K562 (cell line): ENCODE measurements around the gene ZNRF1. TPM values are rescaled to one million over a fixed set of nuclear protein-coding genes. Genes with fewer than 3 reads are reported as not detected.
A peak's percentile ranks its signal among the peaks of the same experiment; 100 is the strongest.

ENCODE experiments used
- ARID2 ChIP-seq: fragments of 450-650 bp; IDR thresholded peaks from 2 replicates; pipeline ENCODE4 v1.6.1; 2017; ENCODE audit warnings: antibody characterized with exemption, mild to moderate bottlenecking
- ARID3A ChIP-seq: IDR thresholded peaks from 2 replicates; pipeline ENCODE4 v1.6.1; 2012; ENCODE audit warnings: low read depth, low read length, improper control_type of control experiment, borderline replicate concordance
- ATF1 ChIP-seq, 2 experiments: fragments of 450-650 bp in 1 of 2; IDR thresholded peaks; 2 replicates each; pipeline ENCODE4 v1.6.1; 2016; ENCODE audit warnings: missing compliant biosample characterization in 1 of 2, missing genetic modification characterization in 1 of 2
- ATF3 ChIP-seq, 2 experiments: fragments of 450-650 bp in 1 of 2; sonication (generic) in 1 of 2; formaldehyde crosslinking in 1 of 2; IDR thresholded peaks in 1 of 2; conservative IDR thresholded peaks in 1 of 2; 2 replicates each; pipeline versions ENCODE4 v1.6.1 to v1.8.1; 2016 to 2023; ENCODE audit warnings: mild to moderate bottlenecking in 2 of 2, moderate library complexity in 2 of 2, inconsistent platforms in 1 of 2, missing genetic modification reagents in 1 of 2
- C11orf30 ChIP-seq: fragments of 450-650 bp; IDR thresholded peaks from 2 replicates; pipeline ENCODE4 v1.6.1; 2016; ENCODE audit warnings: low read depth, mild to moderate bottlenecking
- FOXA1 ChIP-seq: fragments of 450-650 bp; IDR thresholded peaks from 2 replicates; pipeline ENCODE4 v1.6.1; 2016; ENCODE audit warnings: mild to moderate bottlenecking, borderline replicate concordance
- FOXK2 ChIP-seq, 2 experiments: fragments of 450-650 bp; IDR thresholded peaks in 1 of 2; conservative IDR thresholded peaks in 1 of 2; 2 replicates each; pipeline ENCODE4 v1.6.1; 2016; ENCODE audit warnings: low read depth in 2 of 2, mild to moderate bottlenecking in 1 of 2
- FOXM1 ChIP-seq, 2 experiments: fragments of 450-650 bp in 1 of 2; sonication (generic) in 1 of 2; formaldehyde crosslinking in 1 of 2; IDR thresholded peaks; 2 replicates each; pipeline versions ENCODE4 v1.6.1 to v1.9.0; 2017 to 2022; ENCODE audit warnings: low read depth in 2 of 2, mild to moderate bottlenecking in 2 of 2, missing genetic modification reagents in 1 of 2, moderate library complexity in 1 of 2
- HOXB6 ChIP-seq: fragments of 250-450 bp; sonication (Bioruptor Pico); IDR thresholded peaks from 2 replicates; pipeline ENCODE4 v1.5.1; 2022; ENCODE audit warnings: mild to moderate bottlenecking, borderline replicate concordance
- KAT2B ChIP-seq: IDR thresholded peaks from one replicate; pipeline ENCODE4 v1.6.1; 2012; ENCODE audit warnings: low read depth, mild to moderate bottlenecking, control low read depth, inconsistent platforms, low read length, moderate library complexity
- KDM2B ChIP-seq: fragments of 250-450 bp; sonication (Bioruptor Pico); IDR thresholded peaks from 2 replicates; pipeline ENCODE4 v1.8.0; 2021; ENCODE audit warnings: mild to moderate bottlenecking, moderate library complexity
- KDM5B ChIP-seq: fragments of 200-600 bp; sonication (generic); IDR thresholded peaks from 2 replicates; pipeline ENCODE4 v1.6.1; 2012; ENCODE audit warnings: low read depth, mild to moderate bottlenecking, moderate library complexity, low read length, control low read depth, inconsistent platforms; ENCODE audit not compliant: insufficient replicate concordance
- NCOR1 ChIP-seq: fragments of 450-650 bp; IDR thresholded peaks from 2 replicates; pipeline ENCODE4 v1.6.1; 2016; ENCODE audit warnings: mild to moderate bottlenecking, moderate library complexity
- NR2C1 ChIP-seq, 2 experiments: fragments of 450-650 bp; IDR thresholded peaks; 2 replicates each; pipeline ENCODE4 v1.6.1; 2017; ENCODE audit warnings: mild to moderate bottlenecking in 2 of 2, antibody characterized with exemption in 1 of 2, inconsistent platforms in 1 of 2, missing compliant biosample characterization in 1 of 2, missing genetic modification characterization in 1 of 2
- PHB2 ChIP-seq: fragments of 450-650 bp; IDR thresholded peaks from 2 replicates; pipeline ENCODE4 v1.6.1; 2017; ENCODE audit warnings: low read depth
- SMAD1 ChIP-seq: fragments of 150-350 bp; IDR thresholded peaks from 2 replicates; pipeline ENCODE4 v1.6.1; 2014; ENCODE audit warnings: low read length, low read depth; ENCODE audit not compliant: partially characterized antibody
- SPI1 ChIP-seq: IDR thresholded peaks from 2 replicates; pipeline ENCODE4 v1.6.1; 2011; ENCODE audit warnings: low read depth, low read length, control low read depth, borderline replicate concordance
- TEAD1 ChIP-seq, 2 experiments: fragments of 450-650 bp in 1 of 2; sonication (generic) in 1 of 2; formaldehyde crosslinking; IDR thresholded peaks; 2 replicates each; pipeline versions ENCODE4 v1.4.0 to v1.8.0; 2020 to 2022; ENCODE audit warnings: mild to moderate bottlenecking in 2 of 2, missing genetic modification reagents in 1 of 2
- ZNF239 ChIP-seq: fragments of 250-450 bp; sonication (Bioruptor Pico); IDR thresholded peaks from 2 replicates; pipeline ENCODE4 v1.4.0; 2020; ENCODE audit warnings: mild to moderate bottlenecking
- ZNF584 ChIP-seq: fragments of 200-800 bp; sonication (Bioruptor generic); IDR thresholded peaks from 2 replicates; pipeline ENCODE4 v1.6.1; 2016; ENCODE audit warnings: low read depth, mild to moderate bottlenecking, missing genetic modification characterization, missing compliant biosample characterization
- ZNF699 ChIP-seq: fragments of 250-450 bp; sonication (Bioruptor Pico); IDR thresholded peaks from 2 replicates; pipeline ENCODE4 v1.8.0; 2021; ENCODE audit warnings: mild to moderate bottlenecking, moderate library complexity; ENCODE audit not compliant: insufficient replicate concordance
- ZNF778 ChIP-seq: fragments of 450-650 bp; formaldehyde crosslinking; IDR thresholded peaks from 2 replicates; pipeline ENCODE4 v1.4.0; 2020; ENCODE audit warnings: mild to moderate bottlenecking, moderate library complexity
- polyA plus RNA-seq, 8 experiments: library from polyadenylated mRNA; depleted of rRNA in 4 of 8; stranded (reverse) in 5 of 8; unstranded in 3 of 8; fragments of >200 nt; fragmentation: Nextera tagmentation in 2 of 8; fragmentation: Illumina TruSeq in 1 of 8; extraction: Ambion mirVana in 2 of 8; extraction: Trizol in 1 of 8; gene quantifications; 2 replicates each; pipeline versions ENCODE4 v1.2.1 to v1.2.3, GENCODE V29; 2011 to 2014; ENCODE audit warnings: inconsistent platforms in 1 of 8, missing spikeins in 1 of 8
- total RNA-seq, 7 experiments: library from RNA; depleted of rRNA in 6 of 7; stranded (reverse); fragments of >200 nt in 6 of 7; fragmentation: Illumina TruSeq in 2 of 7; extraction: Trizol in 2 of 7; gene quantifications; 2 replicates each; pipeline versions ENCODE4 v1.2.1 to v1.2.3, GENCODE V29; 2011 to 2021; ENCODE audit warnings: low replicate concordance in 1 of 7

The ZNRF1 gene
- total and polyA plus RNA-seq, 9 of the 15 experiments (the other 6 are each of a cell fraction or from before 2014, with no cell fraction given): 9.5 to 37.7 (median 20.0) TPM

GRCh38 chr16:75053791-75054555 lies 55.1 kb downstream of the ZNRF1 start (continued):
- no peak for TF ChIP-seq ATF3 (IDR thresholded peaks at IDR 0.05)
- TF ChIP-seq ATF3 (CRISPR knock-in tag; conservative IDR thresholded peaks at IDR 0.05): no peak
- TF ChIP-seq FOXM1 (IDR thresholded peaks at IDR 0.05; ENCODE audit: low read depth): no peak
- TF ChIP-seq FOXM1 (CRISPR knock-in tag; IDR thresholded peaks at IDR 0.05; ENCODE audit: low read depth): no peak
- TF ChIP-seq KDM2B (CRISPR knock-in tag): no peak
- TF ChIP-seq PHB2: no peak
- no peak for TF ChIP-seq C11orf30
- TF ChIP-seq SPI1: no peak
- TF ChIP-seq FOXA1: no peak
- TF ChIP-seq ATF1 (CRISPR knock-in tag; IDR thresholded peaks at IDR 0.05): no peak
- TF ChIP-seq ATF1 (tag; IDR thresholded peaks at IDR 0.05): no peak
- no peak for TF ChIP-seq TEAD1 (CRISPR knock-in tag; IDR thresholded peaks at IDR 0.05)
- TF ChIP-seq ZNF778 (CRISPR knock-in tag): no peak
- TF ChIP-seq ZNF699 (CRISPR knock-in tag): no peak
- TF ChIP-seq KDM5B: no peak
- no peak for TF ChIP-seq ARID2
- TF ChIP-seq NCOR1: no peak
- peak; percentile 31 for TF ChIP-seq SMAD1
- TF ChIP-seq ZNF239 (CRISPR knock-in tag): no peak
- TF ChIP-seq HOXB6: no peak
- no peak for TF ChIP-seq NR2C1 (IDR thresholded peaks at IDR 0.05)
- TF ChIP-seq NR2C1 (tag; IDR thresholded peaks at IDR 0.05): 0 out of 2 replicates have a peak, but pooled peaks have one; percentile 18
- no peak for TF ChIP-seq ARID3A
- no peak for TF ChIP-seq KAT2B
- no peak for TF ChIP-seq ZNF584 (CRISPR knock-in tag)
- peak in 1 of 2 experiments; percentile 41; a peak in 1 of 4 replicates for TF ChIP-seq FOXK2 (conservative IDR thresholded peaks at IDR 0.05 in 1 of 2, IDR thresholded peaks at IDR 0.05 in 1 of 2; ENCODE audit: low read depth in 2 of 2)
